Adrenal gland (tissue), 5 donors: ENCODE data around the gene GRM5.

Experiments
- POLR2A ChIP-seq, 2 donors: fragments of 450-650 bp; IDR thresholded peaks; one replicate each; pipeline ENCODE4 v1.6.1; 2017; ENCODE audit warnings: antibody characterized with exemption in 2 of 2, mild to moderate bottlenecking in 2 of 2, moderate library complexity in 1 of 2
- TF ChIP-seq, protein P1 (sequence below), 6 experiments: fragments of 450-650 bp in 4 of 6; fragments of 200-600 bp in 2 of 6; sonication (generic) in 1 of 6; IDR thresholded peaks; 1 replicate in 5 of 6; 2 replicates in 1 of 6; pipeline versions ENCODE4 v1.5.1 to v1.8.0; 2016 to 2021; ENCODE audit warnings: antibody characterized with exemption in 6 of 6, mild to moderate bottlenecking in 2 of 6, moderate library complexity in 1 of 6
- donor health status: DM: no; HTN: no; CAD: no.

DNA sequence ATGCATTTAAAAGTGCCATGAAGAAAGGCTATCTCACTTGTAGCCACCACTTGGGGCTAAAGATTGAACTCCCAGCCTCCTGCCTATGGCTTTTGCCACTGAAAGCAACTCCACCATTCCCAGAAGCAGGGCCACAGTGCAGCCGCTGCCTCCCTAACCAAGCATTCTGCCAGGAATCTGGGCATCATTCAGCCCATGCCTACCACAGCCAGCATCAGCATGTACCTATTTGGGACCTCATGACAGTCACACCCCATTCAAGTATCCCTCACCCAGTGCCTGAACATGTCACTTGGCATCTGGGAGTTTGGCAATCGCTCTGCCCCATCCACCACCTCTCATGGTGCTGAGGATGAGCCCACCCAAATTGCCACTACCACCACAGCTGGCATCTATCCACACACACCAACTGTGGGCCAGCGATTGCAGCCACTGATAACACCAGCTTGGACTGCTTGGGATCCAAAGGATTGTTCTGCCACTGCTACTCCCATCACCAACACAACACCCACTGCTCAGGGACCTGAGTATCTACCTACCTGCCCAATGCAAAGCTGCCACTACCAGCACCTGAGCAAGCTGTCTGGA is 234.4 kb downstream of the GRM5 start:
- TF ChIP-seq POLR2A (IDR thresholded peaks at IDR 0.05), result no peak
- TF ChIP-seq, protein P1, sequence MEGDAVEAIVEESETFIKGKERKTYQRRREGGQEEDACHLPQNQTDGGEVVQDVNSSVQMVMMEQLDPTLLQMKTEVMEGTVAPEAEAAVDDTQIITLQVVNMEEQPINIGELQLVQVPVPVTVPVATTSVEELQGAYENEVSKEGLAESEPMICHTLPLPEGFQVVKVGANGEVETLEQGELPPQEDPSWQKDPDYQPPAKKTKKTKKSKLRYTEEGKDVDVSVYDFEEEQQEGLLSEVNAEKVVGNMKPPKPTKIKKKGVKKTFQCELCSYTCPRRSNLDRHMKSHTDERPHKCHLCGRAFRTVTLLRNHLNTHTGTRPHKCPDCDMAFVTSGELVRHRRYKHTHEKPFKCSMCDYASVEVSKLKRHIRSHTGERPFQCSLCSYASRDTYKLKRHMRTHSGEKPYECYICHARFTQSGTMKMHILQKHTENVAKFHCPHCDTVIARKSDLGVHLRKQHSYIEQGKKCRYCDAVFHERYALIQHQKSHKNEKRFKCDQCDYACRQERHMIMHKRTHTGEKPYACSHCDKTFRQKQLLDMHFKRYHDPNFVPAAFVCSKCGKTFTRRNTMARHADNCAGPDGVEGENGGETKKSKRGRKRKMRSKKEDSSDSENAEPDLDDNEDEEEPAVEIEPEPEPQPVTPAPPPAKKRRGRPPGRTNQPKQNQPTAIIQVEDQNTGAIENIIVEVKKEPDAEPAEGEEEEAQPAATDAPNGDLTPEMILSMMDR (IDR thresholded peaks at IDR 0.05), result no peak
